NCI-H526 treated with DMSO at 0.1 percent for 48 hours (cell line): Measurements from ENCODE around the gene PCBP3.
"Not testable (repeated sequence)": the region's sequence is repeated elsewhere in the genome, so short reads cannot be mapped to it uniquely, and the experiment has no call there.

Experiments used
- DNase-seq: peaks from one replicate; lab custom pipeline; 2025; lab: John Stamatoyannopoulos, UW

Gene PCBP3

DNA sequence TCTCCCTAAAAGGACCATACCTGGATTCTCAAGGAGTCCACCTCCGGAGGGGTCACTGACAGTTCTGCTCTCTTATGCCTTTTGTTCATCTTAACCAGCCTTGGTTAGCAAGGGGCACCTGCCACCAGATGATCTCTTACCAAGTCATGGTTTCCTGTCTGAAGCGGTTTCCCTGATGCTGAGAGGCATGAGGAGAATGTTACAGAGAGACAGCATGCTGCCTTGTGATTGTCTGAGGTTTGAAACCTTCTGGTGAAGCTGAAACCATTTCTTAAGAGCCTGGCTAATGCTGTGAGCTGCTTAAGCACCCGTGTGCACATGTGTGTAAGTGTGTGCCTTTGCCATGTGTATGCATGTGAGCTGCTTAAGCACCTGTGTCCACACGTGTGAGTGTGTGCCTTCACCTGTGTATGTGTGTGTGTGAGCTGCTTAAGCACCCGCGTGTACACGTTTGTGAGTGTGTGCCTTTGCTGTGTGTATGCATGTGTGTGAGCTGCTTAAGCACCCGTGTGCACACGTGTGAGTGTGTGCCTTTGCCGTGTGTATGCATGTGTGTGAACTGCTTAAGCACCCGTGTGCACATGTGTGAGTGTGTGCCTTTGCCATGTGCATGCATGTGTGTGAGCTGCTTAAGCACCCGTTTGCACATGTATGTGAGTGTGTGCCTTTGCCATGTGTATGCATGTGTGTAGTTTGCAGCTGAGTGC, 201.7 kb downstream of the PCBP3 start:
- DNase-seq, result no peak

DNA sequence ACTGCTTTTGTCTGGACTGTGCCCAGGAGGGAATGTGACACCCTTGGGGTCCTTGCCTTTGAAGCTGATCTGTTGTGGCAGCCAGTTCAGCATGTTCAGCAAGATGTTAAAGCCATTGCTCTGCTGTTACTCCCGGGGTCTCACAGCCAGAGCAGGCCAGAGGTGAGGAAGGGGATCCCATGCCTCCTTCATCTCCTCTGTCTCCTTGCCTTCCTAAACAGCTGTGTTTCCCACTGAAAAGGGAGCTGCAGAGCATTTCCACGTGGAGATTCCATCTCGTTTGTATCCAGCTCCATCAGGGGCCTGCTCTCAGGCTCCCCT, 202.2 kb downstream of the PCBP3 start:
- DNase-seq, result no peak

DNA sequence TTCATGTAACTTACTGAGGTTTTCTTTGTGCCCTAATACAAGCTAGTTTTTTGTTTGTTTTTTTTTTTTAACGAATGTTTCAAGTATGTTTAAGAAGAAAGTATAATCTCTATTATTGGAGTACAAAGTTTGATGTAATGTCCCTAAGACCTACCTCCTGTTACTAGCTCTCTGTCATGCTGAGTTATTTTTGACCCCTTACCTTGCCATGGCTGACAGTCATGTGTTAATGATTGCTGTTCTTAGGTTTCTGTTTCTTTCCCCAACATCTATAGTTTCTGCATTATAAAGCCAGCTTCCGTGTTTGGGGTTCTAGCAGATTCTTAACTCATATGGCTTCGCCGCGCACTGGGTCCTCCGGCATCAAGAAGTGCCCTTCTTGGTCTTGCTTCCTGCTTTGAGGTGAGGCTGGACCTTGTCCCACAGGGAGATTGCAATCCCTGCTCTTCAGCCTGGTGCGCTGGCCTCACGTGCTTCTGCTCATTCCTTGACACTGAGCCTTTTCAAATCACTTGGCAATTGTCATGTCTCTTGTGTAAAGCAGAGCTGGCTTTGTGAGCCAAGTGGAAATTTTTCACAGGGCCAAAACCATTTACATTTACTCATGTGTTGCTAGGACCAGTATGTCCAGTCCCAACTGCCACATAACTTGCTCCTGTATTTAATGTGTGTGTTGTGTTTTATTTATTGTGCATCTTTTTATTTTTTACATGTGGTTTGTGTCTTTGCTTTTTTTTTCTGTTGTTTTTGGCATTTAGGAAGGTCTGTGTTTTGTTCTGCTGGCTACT, 203.0 kb downstream of the PCBP3 start:
- DNase-seq, result no peak

DNA sequence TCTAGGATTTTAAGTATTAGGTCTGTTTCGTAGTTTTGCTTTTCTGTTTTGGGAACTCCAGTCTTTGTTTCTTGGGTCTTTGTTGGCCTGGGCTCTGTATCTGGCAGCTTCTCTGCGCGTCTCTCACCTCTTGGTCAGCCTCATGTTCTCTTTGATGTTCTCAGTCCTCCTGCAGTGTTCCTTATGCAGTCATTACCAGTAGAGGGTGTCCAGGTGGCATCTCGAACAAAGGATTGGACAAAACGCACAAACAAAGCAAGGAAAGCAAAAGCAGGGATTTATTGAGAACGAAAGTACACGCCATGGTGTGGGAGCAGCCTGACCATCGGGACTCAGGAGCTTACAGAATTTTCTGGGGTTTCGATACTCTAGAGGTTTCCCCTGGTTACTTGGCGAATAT, 204.3 kb downstream of the PCBP3 start:
- DNase-seq, result no peak

DNA sequence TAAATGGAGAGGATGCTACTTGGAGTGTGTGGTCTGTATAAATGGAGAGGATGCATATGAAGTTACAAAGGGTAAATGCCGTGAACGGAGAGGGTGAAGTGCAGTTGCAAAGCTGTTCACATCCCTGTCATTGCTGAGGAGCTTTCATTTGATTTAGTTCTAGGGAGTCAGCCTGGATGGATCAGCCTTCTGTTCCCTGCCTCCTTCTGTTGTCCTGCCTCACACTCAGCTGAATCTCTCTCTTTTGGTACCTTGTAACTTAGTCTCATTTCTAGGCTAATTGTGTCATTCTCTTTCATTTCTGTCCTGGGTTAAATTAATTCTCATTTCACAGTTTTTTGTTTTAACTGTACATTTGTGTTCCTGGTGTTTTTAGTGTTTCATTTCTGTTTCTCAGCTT, 204.8 kb downstream of the PCBP3 start:
- DNase-seq, result no peak

DNA sequence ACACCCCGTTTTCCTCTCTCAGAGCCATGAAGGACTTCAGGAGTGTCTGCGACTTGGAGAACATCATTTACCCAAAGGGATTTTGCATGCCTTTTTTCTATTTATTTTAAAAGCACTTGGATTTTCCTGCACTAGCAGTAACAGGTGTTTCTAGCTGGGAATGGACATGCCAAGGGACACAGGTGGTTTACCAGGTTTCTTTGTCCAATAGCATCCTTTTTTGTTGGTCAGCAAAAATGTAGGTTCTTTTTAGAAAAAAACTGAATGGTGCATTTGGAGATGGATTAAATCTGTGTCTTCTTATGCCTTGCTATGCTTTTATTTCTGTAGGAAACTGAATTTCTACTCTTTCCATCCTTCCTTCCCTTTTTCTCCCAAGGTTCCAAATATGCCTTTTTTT, 205.3 kb downstream of the PCBP3 start:
- DNase-seq, result no peak

DNA sequence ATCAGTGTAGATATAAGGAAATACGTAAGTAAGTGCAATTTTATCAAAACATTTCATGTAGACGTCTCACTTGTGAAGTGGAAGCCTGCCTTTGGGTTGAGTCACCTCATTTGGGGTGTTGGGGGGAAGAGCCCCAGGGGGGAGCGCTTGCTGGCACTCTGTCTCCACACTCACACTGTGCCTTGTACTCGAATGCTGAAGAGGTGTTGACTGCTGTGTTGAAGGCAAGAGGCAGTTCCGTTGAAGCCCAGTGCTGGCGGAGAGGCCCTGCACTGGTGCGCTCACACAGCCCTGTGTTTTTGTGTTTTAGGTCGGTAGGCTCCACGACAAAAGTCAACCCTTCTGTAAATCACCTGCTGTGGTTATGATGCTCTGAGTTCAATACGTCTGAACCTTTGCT, 206.1 kb downstream of the PCBP3 start:
- DNase-seq, result no peak

DNA sequence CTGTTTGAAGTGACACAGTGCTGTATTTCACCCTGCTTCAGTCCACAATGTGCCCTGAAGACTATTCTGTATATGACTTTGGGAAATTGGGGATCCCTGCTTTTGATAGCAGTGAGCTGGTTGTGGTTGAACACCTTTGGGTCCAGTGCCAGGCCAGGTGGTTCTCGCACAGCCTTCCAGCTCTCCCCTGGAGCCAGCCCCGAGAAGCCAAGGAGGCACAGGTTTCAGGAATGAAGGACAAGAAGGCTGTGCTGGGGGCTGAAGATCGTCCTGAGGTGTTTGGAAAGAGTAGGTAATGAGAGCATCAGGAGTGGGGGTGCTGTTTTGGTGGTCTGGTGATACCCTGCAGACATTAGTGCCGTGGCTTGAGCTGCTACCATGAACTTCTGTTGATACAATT, 206.7 kb downstream of the PCBP3 start:
- DNase-seq, result no peak

DNA sequence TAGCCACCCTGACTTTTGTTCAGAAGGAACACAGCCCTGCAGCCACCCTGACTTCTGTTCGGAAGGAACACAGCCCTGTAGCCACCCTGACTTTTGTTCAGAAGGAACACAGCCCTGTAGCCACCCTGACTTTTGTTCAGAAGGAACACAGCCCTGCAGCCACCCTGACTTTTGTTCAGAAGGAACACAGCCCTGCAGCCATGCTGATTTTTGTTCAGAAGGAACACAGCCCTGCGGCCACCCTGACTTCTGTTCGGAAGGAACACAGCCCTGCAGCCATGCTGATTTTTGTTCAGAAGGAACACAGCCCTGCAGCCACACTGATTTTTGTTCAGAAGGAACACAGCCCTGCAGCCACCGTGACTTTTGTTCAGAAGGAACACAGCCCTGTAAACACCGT, 208.9 kb downstream of the PCBP3 start:
- not testable (repeated sequence) for DNase-seq

DNA sequence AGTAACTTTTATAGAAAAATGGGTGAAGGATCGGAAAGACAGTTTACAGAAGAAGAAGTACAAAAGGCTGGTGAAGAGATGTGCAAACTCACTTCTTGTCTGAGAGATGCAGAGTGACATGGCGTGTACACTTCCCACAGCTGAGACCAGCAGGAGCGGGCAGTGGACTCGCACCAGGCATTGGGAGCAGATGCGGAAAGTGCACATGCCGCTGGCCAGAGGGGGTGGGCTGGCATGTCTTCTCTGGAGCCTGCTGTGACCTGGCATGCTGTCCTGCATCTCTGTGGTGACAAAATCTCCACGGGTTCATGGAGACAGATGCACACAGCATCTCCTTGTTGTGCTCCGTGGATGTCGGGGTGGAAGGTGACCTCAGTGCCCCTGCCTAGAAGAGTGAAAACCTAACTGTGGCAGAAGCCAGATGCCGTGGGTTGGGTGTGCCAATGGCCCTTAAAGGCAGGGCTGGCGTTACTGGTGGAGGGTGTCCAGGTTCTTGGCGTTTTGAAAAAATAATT, 209.4 kb downstream of the PCBP3 start:
- no peak for DNase-seq

DNA sequence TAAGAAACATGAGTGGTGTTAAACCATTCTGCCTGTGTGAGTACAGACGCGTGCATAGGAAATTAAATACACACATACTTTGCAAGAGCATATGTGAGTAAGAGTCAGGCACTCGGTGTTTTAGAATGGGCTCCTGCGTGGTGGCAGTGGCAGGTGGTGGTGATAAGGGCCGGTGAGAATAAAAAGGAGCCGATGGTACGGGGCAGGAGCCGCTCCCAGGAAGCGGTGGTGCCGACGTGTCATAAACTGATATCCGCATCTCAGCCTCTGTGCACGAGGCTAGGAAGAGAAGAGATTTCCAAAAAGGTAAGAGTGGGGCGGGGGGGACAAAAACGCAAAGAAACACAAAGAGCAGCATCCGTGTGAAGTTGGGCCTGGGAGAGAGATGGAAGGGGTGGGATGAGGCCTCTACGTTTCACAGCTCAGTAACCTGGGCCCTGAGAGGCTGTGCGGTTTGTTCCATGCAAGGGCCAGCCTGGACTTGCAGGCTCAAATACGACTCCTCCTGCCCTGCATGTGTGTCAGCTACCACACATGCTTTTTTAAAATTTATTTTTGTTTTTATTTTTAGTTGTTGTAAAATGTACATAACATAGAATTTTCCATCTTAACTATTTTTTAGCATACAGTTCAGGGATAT, 210.3 kb downstream of the PCBP3 start:
- DNase-seq, result peak; percentile 13

DNA sequence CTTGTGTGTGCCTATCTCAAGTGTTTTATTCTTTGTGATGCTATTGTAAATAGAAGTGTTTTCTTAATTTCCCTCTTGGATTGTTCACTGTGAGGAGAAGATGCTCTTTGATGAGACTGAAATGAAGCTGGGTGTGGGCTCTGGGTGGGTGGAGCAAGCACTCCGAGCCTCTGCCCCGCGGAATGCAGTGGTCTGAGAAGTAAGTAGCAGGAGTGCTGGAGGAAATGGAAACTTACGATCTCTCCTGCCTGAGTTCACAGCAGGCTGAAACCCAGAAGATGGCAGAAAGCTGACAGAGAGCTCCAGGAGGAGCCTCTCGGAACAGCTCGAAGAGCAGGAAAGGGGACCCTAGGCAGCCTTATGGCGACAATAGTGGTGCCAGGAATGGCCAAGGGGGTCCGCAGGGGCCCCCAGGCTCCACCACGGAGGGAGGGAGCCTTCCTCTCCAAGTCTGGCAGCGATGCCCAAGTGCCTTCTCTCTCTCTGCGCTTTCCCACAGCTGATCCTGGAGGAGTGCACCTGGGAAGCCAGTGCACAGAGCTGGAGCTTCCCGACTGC, 211.2 kb downstream of the PCBP3 start:
- DNase-seq, result no peak

DNA sequence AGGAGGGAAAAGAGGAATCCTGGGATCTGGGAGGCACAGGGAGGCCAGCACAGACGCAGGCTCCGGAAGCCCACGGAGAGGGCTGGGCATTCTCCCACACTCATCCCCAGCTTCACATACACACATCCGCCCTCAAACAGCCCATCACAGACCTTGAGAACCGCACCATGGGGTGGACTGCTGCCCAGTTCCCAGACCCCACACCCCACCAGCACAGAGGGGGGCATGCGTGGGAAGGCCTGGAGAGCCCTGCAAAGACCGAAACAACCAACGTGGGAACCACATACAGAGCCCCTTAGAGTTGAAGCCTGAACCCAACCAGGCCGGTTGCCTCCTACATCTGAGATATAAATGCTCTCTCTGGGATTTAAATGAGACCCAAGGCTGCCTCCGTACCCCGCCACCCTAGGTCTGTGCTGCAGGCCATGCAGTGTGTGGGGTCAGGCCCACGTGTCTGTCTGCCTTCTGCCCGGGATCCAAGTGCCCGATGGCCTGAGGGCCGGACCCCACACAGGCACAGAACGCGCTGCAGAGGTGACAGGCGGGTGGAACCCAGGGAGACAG, 211.8 kb downstream of the PCBP3 start:
- DNase-seq, result no peak

DNA sequence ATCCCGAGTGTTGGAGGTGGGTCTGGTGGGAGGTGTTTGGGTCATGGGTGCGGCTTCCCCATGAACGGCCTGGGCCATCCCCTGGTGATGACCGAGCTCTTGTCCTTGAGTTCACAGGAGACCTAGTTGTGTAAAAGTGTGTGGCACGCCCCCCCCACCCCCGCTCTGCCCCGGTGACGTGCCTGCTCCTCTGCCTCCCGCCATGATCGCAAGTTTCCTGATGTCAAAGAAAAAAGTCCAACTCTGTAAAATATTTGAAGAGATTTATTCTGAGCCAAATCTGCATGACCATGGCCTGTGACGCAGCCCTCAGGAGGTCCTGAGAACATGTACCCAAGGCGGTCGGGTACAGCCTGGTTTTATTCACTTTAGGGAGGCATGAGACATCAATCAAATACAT, 212.9 kb downstream of the PCBP3 start:
- DNase-seq, result no peak

DNA sequence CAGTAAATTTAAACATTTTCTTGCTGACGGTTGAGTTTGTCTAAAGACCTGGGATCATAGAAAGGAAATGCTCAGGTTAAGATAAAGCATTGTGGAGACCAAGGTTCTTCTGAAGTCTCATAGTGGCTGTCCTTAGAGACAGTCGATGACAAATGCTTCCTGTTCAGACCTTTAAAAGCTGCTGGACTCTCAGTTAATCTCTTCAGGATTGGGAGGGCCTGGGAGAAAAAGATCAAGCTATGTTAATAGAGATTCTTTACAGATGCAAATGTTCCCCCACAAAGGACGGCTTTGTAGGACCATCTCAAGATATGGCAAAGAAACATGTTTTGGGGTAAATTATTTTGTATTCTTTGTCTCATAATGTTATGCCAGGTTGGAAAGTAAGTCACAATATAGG, 213.4 kb downstream of the PCBP3 start:
- DNase-seq, result no peak

DNA sequence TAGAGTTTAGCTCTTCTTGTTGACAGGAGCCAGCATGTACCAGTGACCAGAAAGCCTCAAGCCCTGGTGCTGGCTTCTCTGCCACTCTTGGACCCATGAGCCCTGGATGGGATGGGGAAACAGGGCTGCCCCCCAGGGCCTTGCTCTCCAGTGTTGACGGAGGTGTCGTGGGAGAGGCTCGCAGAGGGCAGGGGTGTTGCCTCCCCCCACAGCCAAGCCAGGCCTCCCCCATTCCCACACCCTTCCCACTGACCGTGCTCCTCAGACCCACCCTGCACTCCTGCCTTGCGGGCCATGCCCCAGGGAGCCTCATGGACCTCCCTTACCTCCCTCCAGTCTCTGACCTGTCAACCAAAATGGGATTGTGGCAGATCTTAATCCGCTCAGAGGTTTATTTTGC, 214.2 kb downstream of the PCBP3 start:
- no peak for DNase-seq

DNA sequence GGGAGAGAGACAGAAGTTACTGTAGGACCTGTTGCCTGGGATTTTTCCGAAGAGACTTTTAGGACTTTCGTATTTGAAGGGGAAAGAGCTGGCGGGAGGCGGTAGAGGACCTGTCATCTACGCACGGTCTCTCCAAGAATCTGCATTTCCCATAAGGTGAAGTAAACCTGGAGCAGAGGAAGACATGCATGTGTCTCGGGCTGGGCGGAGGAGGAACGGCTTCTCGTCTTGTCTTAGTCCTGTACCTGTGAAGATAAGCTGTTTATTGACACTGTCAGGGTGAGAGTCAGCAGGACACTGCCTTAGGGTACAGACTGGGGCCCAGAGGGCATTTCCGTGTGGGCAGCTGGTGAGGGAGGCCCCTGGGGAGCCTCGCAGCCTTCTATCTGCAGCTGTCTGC, 214.7 kb downstream of the PCBP3 start:
- DNase-seq, result no peak

DNA sequence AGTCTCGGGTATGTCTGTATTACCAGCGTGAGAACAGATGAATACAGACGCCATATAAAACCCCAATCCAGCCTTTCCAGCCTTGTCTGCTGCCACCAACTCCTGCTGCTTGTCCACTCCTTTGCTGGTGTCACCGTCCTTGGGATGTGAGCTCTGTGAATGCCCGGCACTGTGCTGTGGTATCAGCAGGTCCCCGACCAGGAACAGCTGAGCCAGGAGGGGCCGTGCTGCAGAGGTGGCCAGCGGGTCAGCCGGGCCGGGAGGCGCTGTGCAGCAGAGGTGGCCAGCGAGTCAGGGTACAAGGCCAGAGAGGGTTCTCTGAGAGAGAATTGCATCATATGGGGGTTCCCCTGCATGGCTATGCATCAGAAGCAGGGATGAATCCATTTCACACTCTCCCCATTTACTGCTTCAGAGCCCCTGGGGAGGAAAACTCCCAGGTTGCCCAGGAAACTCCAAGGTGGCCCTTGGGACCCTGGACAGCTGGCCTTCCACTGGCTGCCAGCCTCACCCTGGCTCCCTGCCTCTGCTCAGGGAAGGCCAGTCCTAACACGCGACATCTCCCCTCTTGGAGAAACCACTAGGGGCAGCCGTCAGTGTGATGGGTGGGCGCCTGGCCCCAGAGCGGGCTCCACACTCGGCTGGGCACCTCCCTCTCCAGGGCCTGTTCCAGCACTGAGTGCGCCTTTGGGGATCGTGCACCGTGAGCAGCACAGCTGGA, 215.7 kb downstream of the PCBP3 start:
- no peak for DNase-seq

DNA sequence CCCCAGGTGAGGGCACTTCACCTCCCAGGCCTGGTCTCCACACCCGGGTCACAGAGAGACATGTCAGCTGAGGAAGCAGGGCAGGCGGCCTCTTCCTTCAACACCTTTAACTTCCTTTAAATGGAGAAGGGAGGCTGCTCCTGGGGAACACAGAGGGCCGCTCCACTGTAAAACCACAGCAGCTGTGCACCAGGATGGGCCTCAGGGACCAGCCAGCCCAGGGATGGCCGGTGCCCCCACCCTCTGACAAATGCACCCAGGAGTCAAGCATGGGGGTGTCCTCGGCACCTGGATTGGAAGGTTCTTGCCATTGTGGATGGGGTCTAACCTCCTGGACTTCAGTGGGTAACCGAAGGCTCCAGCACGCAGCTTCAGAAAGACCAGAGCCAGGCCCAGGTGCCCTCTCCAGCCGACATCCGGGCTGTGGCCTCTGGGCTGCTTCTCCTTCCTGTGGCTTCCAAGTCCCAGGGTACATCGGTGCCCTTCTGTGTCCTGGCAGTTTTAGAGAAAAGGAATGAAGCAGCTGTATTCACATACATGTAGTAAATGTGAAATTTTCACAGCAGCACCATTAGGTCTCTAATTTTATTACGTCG, 216.3 kb downstream of the PCBP3 start:
- DNase-seq, result no peak

DNA sequence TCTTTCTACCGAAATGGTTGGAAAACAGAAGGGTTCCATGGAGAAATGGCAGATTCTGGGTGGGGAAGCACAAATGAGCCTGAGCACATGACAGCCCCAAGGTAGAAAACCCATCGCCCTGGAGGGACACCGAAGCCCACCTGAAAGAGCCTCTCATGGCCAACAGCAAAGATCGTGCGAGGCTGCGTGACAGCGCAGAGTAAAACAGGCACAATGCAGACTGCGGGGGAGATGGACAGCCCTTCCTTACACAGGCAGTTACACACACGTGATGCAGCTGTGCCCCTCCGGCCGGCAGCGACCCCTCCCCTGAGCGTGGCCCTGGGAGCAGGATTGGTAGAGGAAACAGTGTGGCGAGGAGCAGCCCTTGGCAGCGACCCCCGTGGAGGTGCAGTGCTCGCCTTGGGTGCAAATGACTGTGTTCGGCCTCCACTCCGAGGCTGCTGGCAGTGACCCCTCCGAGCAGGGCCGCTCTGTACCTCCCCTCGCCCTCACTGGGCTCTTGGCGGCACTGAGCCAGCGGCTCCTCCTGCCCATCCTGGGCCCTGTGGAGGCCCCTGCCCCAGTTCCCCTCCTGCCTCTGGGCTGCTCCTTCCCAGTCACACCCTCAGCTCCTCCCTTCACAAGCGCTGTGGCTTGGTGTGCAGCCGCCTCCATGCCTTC, 217.1 kb downstream of the PCBP3 start:
- no peak for DNase-seq
